Measurements from ENCODE around the gene YWHAE.
"Not testable (repeated sequence)": the region's sequence is repeated elsewhere in the genome, so short reads cannot be mapped to it uniquely, and the experiment has no call there.

DNA sequence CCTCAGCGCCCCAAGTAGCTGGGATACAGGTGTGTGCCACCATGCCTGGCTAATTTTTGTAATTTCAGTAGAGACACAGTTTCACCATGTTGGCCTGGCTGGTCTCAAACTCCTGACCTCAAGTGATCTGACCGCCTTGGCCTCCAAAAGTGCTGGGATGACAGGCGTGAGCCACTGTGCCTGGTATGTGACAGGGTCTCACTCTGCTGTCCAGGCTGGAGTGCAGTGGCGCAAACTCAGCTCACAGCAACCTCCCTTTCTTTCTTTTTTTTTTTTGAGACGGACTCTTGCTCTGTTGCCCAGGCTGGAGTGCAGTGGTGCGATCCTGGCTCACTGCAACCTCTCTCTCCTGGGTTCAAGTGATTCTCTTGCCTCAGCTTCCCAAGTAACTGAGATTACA lies 42.7 kb upstream of the YWHAE start:
- TF ChIP-seq, protein P1, sequence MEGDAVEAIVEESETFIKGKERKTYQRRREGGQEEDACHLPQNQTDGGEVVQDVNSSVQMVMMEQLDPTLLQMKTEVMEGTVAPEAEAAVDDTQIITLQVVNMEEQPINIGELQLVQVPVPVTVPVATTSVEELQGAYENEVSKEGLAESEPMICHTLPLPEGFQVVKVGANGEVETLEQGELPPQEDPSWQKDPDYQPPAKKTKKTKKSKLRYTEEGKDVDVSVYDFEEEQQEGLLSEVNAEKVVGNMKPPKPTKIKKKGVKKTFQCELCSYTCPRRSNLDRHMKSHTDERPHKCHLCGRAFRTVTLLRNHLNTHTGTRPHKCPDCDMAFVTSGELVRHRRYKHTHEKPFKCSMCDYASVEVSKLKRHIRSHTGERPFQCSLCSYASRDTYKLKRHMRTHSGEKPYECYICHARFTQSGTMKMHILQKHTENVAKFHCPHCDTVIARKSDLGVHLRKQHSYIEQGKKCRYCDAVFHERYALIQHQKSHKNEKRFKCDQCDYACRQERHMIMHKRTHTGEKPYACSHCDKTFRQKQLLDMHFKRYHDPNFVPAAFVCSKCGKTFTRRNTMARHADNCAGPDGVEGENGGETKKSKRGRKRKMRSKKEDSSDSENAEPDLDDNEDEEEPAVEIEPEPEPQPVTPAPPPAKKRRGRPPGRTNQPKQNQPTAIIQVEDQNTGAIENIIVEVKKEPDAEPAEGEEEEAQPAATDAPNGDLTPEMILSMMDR (conservative IDR thresholded peaks at IDR 0.05; ENCODE audit: low read length): not testable (repeated sequence)
- not testable (repeated sequence) for TF ChIP-seq EZH2phosphoT487 (IDR thresholded peaks at IDR 0.05; ENCODE audit: borderline replicate concordance, low read depth, low read length)
